SHP77 treated with DMSO at 0.1 percent for 48 hours (cell line): ENCODE results near the gene INTS12.
"Not testable (repeated sequence)": the region's sequence is repeated elsewhere in the genome, so short reads cannot be mapped to it uniquely, and the experiment has no call there.

ENCODE experiments used
- DNase-seq: peaks from one replicate; lab custom pipeline; 2025; lab: John Stamatoyannopoulos, UW

Gene INTS12, protein sequence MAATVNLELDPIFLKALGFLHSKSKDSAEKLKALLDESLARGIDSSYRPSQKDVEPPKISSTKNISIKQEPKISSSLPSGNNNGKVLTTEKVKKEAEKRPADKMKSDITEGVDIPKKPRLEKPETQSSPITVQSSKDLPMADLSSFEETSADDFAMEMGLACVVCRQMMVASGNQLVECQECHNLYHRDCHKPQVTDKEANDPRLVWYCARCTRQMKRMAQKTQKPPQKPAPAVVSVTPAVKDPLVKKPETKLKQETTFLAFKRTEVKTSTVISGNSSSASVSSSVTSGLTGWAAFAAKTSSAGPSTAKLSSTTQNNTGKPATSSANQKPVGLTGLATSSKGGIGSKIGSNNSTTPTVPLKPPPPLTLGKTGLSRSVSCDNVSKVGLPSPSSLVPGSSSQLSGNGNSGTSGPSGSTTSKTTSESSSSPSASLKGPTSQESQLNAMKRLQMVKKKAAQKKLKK

DNA sequence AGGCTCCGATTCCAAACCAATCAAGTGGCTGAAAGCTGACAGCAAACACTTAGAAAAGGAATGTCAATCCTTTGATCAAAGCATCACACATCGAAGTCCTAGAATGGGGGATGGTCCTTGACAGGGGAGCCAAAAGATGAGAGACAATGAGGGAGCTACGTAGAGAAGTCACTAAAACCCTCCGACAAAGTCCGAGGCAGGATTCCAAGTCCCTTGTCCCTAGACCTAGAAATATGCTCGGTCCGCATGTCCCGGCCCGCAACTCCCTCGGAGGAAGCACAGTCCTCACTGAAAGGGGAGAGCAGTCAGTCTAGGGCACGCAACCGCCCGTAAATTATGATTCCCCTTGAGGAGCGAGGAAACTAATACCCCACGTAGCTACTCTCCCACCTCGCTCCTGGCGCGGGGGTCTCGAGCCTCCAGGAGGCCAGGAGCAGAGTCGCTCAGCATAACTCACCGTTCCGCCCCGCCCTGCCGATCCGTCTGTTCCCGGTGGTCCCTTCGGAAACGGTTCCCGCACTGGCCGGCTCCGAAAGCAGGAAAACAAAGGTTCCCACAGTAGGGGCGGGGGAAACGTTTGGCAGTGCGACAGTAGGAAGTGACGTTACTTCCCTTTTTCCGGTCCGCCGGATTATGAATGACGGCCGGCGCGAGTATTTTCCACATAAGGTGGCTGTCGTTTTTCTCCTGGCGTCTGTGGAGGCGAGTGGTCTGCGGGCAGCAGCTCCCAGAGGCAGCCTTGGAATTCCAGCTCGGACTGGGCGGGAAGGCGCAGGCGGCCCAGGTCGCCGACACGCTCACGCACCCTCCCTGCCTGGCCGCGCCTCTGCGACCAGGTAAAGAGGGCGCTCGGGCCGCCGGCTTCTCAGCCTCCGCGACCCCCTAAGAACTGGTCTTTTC lies at the start of gene INTS12, which contains the start of gene GSTCD:
TSS of gene INTS12 (minus strand) at position 509 of the 900 bp plus-strand sequence. CDS start 8,684 bp downstream, outside the sequence.
TSS of gene GSTCD (plus strand) at position 604 of the 900 bp plus-strand sequence. CDS start 8,830 bp downstream, outside the sequence.
- DNase-seq: peak; percentile 43

DNA sequence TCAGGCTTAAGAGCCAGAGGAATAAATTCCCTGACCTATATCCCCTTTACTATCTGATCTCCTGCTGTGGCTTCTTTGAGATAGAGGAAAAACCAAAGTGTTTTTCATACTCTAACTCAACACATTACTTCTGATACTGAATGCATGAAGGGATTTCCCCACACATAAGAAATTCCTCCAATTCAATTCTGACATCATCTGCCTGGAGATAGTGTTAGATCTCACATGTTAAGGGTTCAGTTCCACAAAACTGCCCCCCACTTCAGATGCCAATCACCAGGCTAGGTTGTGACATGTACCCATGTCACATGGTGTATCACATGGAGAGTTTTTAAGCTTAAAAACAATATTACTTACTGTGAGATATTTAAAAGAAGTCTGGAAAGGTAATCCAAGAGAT lies 46.9 kb upstream of the INTS12 start:
- no peak for DNase-seq

DNA sequence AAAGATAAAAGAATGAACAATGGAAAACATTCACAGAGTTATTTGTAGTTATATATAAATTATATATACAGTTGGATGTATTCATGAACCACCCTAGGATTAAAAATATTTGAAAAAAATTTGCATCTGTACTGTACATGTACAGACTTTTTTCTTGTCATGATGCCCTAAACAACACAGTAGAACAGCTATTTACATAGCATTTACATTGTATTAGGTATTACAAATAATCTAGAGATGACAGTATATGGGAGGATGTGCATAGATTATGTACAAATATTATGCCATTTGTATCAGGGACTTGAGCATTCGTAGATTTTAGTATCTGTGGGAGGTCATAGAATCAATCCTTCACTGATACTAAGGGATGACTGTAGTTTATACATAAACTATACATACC lies 44.9 kb upstream of the INTS12 start:
- no peak for DNase-seq

DNA sequence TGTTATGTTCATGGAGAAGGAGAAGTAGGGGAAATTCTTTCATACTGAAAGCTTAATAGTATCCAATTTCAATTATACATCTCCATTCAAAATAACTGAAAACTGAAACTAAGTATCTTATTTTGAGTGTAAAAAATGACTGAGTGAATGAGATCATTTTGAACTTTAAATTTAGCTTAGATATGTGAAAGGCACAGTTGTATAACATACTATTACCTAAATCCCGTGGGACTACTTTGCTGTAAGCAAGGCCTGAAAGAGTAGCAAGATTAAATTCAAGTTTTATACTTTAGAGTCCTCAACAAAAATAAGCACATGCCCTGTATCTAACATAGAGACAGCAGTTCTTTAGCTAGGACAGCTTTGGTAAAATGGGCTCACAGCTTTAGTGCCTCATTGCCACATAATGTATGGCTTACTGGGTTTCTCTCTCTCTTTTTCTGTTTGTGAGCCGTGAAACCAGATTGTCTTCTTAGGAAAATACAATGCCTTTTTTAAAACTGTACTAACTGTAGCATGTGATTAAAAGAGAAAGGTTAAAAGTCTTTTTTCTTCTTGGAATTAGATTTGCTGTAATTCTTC lies 43.3 kb upstream of the INTS12 start:
- DNase-seq: no peak

- DNase-seq: no peak
Measured at GRCh38 chr4:105748222-105748621, 39.7 kb upstream of the INTS12 start.

DNA sequence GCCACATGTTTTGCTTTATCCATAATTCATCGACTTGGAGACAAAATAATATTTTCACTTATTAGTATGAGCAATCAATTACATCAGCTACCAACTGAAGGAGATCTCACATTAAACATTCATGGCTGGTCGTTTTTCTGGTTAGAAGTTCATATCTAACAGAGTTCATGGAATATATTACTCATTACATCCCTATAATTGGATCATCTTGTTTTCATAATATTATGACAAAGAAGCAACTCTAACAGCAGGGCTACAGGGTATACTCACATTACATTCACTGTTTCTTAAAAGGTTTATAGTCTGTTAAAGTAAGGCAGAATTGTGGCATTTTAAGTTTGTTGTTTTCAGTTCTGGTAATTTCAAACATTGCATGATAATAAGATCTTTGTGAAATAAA lies 33.1 kb upstream of the INTS12 start:
- no peak for DNase-seq

- not testable (repeated sequence) for DNase-seq
Measured at GRCh38 chr4:105735217-105735616, 26.7 kb upstream of the INTS12 start.

DNA sequence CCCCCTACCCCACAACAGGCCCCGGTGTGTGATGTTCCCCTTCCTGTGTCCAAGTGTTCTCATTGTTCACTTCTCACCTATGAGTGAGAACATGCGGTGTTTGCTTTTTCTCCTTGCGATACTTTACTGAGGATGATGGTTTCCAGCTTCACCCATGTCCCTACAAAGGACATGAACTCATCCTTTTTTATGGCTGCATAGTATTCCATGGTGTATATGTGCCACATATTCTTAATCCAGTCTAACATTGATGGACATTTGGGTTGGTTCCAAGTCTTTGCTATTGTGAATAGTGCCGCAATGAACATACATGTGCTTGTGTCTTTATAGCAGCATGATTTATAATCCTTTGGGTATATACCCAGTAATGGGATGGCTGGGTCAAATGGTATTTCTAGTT lies 21.4 kb upstream of the INTS12 start:
- DNase-seq: not testable (repeated sequence)

GRCh38 chr4:105725623-105726022 lies 17.1 kb upstream of the INTS12 start:
- DNase-seq: no peak

GRCh38 chr4:105719204-105719603 lies 10.7 kb upstream of the INTS12 start:
- DNase-seq: no peak

DNA sequence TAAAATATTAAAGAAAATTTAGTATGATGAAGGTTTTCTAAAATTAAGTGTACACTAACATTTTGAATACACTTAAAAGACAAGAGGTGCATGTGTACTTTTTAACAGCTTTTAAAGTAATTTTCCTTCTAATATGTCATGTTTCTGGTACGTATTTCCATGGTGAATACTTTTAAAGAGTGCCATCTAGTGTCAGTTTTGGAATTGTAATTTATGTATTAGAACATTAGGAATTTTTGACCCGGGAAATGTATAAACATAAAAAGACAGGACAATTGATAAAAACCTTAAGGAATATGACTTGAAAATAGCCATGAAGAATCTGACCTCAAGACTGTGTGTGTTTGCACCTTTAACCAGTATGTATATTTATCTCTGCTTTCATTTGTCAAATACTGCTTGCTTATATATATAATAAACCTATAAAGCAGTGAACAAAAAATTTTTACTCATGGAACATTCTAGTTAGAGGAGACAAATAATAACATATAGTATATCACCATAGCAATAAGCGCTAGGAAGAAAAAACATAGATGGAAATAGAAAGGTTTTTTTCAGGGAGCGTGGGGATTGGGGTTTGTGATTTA lies 7.3 kb upstream of the INTS12 start:
- DNase-seq: peak; percentile 1

GRCh38 chr4:105714932-105715331 lies 6.4 kb upstream of the INTS12 start:
- no peak for DNase-seq

DNA sequence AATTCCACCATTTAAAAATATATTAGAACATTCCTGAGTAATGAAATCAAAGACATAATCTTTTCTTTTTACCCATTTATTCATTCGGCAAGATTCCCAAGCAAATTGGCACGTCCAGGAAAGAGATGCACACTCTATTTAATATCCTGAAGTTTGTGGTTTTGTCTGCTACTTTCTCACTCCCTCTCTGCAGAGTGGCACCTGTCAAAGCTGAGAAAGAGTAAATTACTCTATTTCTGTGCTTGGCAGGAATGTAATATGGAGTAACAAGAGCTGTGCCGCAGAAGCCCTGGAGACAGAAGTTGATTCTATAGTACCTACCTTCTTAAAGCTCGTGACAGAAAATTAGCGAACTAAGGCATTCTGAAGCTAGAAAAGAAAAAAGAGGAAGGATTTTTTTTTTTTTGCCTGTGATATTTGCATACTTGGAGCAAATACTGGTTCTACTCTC lies 5.6 kb upstream of the INTS12 start:
- DNase-seq: no peak

GRCh38 chr4:105712766-105713165 lies 4.3 kb upstream of the INTS12 start:
- no peak for DNase-seq

- DNase-seq: no peak
Measured at GRCh38 chr4:105710678-105711077, 2.2 kb upstream of the INTS12 start.

- DNase-seq: no peak
Measured at GRCh38 chr4:105710012-105710600, 1.6 kb upstream of the INTS12 start.

DNA sequence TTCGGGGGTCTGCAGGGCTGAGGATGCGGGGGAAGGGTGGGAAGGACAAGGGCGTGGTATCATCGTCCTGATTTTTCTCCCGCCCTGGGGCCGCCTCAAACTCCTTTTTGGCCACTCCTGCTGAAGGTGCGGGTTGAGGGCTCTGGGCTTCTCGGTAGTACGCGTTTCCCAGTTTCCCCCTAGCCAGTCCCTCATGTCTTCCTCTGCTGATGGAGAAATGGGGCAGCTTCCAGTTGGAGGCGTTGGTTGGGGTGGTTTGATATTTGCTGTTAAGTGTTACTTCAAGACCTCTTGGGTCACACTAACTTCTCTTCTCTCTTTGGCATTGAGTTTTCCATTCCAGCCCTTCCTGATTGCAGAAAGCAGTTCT lies 577 bp upstream of the INTS12 start:
- DNase-seq: no peak

DNA sequence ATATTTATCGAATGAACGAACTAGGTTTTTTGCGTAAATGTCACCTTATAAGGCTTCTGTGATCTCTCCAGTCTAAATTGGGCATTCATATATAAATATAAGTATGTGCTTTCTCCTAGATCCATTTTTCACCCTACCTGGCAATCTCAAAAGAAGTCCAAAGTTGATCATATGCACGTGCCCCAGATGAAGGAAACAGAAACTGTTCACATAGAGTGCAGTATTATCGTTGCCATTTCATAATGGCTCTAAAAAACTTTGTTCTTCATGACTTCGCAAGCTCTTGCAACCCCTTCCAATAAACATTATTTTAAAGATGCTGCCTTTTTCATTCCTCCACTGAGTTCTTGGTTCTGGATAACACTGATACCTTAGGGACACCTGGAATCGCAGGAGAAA lies 708 bp downstream of the INTS12 start:
- DNase-seq: no peak

DNA sequence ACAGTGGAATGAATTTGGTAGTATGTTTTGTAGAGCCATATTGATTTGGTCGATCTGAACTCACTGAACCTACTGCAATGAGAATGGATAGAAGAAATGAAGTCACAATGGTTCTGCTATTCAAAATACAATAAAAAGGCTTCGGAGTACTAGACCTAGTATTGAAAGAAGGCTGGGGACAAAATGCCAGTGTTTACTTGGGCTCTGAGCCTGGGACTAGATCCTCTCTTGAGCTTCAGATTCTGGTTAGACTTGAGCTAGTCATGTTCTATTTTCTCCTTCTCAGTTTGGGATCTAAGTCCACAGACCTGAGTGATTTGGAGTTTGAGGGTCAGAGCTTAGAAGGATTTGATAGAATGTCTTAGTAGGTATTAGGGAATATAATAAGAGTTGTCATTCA lies 9.9 kb downstream of the INTS12 start:
- no peak for DNase-seq

DNA sequence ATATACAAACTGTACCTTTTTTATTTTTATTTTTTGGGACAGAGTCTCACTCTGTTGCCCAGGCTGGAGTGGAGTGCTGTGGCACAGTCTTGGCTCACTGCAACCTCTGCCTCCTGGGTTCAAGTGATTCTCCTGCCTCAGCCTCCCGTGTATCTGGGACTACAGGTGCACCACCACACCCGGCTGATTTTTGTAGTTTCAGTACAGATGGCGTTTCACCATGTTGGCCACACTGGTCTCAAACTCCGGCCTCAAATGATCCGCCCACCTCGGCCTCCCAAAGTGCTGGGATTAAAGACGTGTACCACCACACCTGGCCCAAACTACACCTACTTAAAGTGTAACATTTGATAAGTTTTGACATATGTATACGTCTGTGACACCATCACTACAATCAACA lies 12.7 kb downstream of the INTS12 start:
- DNase-seq: not testable (repeated sequence)

- DNase-seq: not testable (repeated sequence)
Measured at GRCh38 chr4:105694812-105695211, 13.7 kb downstream of the INTS12 start.

GRCh38 chr4:105686571-105686970 lies 21.9 kb downstream of the INTS12 start:
- DNase-seq: no peak
